ENCODE data around the gene TRAPPC2L. TPM values are rescaled to one million over a fixed set of nuclear protein-coding genes. Genes with fewer than 3 reads are reported as not detected.

Gene TRAPPC2L
- total RNA-seq, 1 experiment from 2014 or later = 125 TPM

- no peak for DNase-seq (ENCODE audit: low spot score)
Measured at GRCh38 chr16:88909431-88910210, 52.7 kb downstream of the TRAPPC2L start.

- no peak for DNase-seq (ENCODE audit: low spot score)
Measured at GRCh38 chr16:88910284-88911135, 53.6 kb downstream of the TRAPPC2L start.

DNA sequence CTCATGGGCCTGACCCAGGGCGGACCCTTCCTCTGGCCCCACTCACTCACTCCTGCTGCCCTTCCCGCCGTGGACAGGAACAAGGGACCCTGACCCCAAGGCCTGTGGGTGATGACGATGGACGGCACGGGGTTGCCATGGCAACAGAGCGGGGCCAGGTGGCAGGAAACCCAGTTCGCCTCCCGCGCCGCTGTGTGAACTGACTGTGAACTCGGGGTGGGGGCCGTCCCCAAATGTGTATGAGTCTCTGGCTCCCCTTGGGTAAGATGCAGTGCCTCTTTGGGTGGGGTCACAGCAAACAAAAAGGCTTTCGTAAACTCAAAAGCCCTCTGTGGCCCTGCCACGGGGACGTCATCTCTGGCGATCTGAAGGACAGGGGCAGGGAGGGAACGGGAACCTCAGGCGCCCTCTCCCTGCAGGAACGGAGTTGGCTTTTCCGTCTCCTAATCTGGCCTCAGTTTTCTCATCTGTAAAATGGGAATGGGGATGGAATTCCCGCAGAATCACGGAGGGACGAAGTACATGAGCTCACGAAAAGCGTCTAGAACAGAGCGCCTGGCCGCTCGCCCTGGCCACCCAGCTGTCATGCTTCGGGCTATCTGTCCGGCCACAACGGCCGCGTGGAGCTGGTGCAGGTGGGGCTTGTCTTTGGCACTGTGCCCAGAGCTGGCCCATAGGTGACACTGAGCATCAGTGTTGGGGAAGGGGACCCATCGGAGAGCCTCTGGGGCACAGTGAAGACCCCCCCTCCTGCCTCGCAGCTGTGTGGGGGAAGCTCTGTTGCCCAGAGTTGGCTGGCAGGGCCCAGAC, 54.4 kb downstream of the TRAPPC2L start:
- no peak for DNase-seq (ENCODE audit: low spot score)

- DNase-seq (ENCODE audit: low spot score) = no peak
Measured at GRCh38 chr16:88911946-88912310, 55.0 kb downstream of the TRAPPC2L start.

Other genes starting within 250 kb of the TRAPPC2L start
- gene IL17C, start 218.6 kb upstream of the TRAPPC2L start, total RNA-seq (2014; rRNA removed; shearing (Covaris generic)) = 0.28 TPM in 1 of 2 replicates, not detected in the other
- 1,584 and 1,604 TPM in 2 replicates for gene CYBA, start 206.1 kb upstream of the TRAPPC2L start, total RNA-seq (2014; rRNA removed; shearing (Covaris generic))
- 100 and 109 TPM in 2 replicates for gene MVD, start 194.0 kb upstream of the TRAPPC2L start, total RNA-seq (2014; rRNA removed; shearing (Covaris generic))
- 1.2 and 1.7 TPM in 2 replicates for gene SNAI3, start 170.6 kb upstream of the TRAPPC2L start, total RNA-seq (2014; rRNA removed; shearing (Covaris generic))
- 44.6 and 49.8 TPM in 2 replicates for gene RNF166, start 150.7 kb upstream of the TRAPPC2L start, total RNA-seq (2014; rRNA removed; shearing (Covaris generic))
- gene CTU2, start 150.6 kb upstream of the TRAPPC2L start, total RNA-seq (2014; rRNA removed; shearing (Covaris generic)) = 38.4 and 44.5 TPM in 2 replicates
- gene PIEZO1, start 71.9 kb upstream of the TRAPPC2L start, total RNA-seq (2014; rRNA removed; shearing (Covaris generic)) = 327 and 375 TPM in 2 replicates
- gene CDT1, start 53.3 kb upstream of the TRAPPC2L start, total RNA-seq (2014; rRNA removed; shearing (Covaris generic)) = 120 and 146 TPM in 2 replicates
- gene APRT, start 45.2 kb upstream of the TRAPPC2L start, total RNA-seq (2014; rRNA removed; shearing (Covaris generic)) = 669 and 675 TPM in 2 replicates
- gene GALNS, start 180 bp upstream of the TRAPPC2L start, total RNA-seq (2014; rRNA removed; shearing (Covaris generic)) = 14.1 and 18.4 TPM in 2 replicates
- gene PABPN1L, start 9.5 kb downstream of the TRAPPC2L start, total RNA-seq (2014; rRNA removed; shearing (Covaris generic)) = not detected in 2 replicates
- gene CBFA2T3, start 120.1 kb downstream of the TRAPPC2L start, total RNA-seq (2014; rRNA removed; shearing (Covaris generic)) = 0.03 TPM in 1 of 2 replicates, not detected in the other
- gene ACSF3, start 236.7 kb downstream of the TRAPPC2L start, total RNA-seq (2014; rRNA removed; shearing (Covaris generic)) = 41.3 and 43.5 TPM in 2 replicates

Data from HT-29 (cell line).